D341Med (cell line): Measurements from ENCODE around the gene MTG1.
"Not testable (repeated sequence)": the region's sequence is repeated elsewhere in the genome, so short reads cannot be mapped to it uniquely, and the experiment has no call there.

ENCODE experiments used
- DNase-seq: peaks from one replicate; pipeline ENCODE4 v3.0.0; 2012; ENCODE audit warnings: low spot score

The MTG1 gene

DNA sequence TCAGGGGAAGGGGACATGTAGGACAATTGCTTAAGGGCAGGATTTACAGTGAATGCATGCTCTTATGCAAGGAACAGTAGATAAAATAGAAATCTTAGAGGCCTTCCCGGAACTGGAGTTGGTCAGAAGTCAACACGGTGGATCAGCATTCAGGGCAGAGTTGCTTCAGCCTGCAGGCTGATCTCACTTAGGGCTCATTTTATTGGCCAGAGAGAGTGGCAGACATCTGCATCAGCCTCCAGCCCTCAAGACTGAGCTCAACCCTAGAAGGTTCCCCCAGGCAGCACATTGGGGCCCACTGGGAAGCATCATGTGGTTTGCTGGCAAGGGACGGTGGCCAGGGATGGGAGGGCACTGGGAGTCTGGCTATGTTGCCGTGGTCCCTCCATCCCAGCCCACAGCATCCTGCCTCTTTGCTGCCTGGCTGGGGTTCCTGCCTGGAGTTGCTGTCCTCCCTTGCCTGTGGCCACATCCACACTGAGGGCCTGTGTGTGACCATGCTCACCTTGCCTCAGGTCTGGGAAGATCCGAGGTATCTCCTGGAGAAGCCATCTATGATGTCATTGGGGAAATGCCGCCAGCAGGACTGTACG is 72.8 kb downstream of the MTG1 start:
- DNase-seq = no peak

DNA sequence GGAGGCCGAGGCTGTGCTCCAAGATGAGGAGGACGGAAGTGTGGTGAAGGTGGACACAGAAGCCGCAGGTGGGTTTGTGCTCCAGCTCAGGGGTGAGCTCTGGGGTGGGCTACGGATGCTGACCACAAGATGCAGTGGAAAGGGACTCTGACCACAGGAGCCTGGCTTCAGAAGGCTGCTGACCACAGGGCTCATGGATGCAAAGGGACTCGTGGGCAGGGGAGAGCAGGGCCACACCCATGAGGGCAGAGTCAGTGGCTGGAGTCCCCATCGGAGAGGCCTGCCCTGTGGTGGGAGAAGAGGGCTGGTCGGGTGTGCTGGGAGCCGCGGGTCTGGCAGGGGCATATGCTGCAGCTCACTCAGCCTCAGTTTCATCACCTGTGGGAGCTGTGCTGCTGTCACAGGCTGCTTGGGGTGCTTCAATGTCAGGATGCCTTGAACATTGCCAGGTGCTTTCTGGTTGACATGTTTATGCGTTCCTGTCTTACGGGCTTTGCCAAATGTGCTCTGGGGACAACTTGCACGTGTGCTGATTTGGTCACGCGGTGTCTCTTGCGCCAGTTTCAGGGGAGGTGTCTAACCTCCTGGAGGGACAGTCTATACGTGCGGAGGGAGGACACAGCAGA is 73.4 kb downstream of the MTG1 start:
- peak; percentile 4 for DNase-seq

- DNase-seq = not testable (repeated sequence)
Observed at GRCh38 chr10:133469205-133469604, 75.2 kb downstream of the MTG1 start.

GRCh38 chr10:133471300-133472109 is 77.5 kb downstream of the MTG1 start:
- DNase-seq = no peak
